T-cell (primary cell): ENCODE results near the gene PKD1L1. TPM values are rescaled to one million over a fixed set of nuclear protein-coding genes. Genes with fewer than 3 reads are reported as not detected.

ENCODE experiments used
- ATAC-seq, 4 experiments: fragments of 200-7000 bp in 3 of 4; fragments of 150-1000 bp in 1 of 4; cut with Tn5 transposase; replicated peaks in 1 of 4; 1 replicate in 3 of 4; 2 replicates in 1 of 4; pipeline ENCODE4 v1.10.0; 2021; ENCODE audit warnings: moderate library complexity in 3 of 4, mild to moderate bottlenecking in 2 of 4, moderate number of reproducible peaks in 1 of 4
- CTCF ChIA-PET, 2 donors: fragments of 300-600 bp; sonication (Branson Sonifier 250); formaldehyde crosslinking; loops; one replicate each; lab custom pipeline; 2022; ENCODE audit warnings: antibody characterized with exemption in 2 of 2; lab: Charles Lee
- POLR2A ChIA-PET, 2 donors: fragments of 300-600 bp; sonication (Branson Sonifier 250); formaldehyde crosslinking; loops; one replicate each; lab custom pipeline; 2022; ENCODE audit warnings: antibody characterized with exemption in 2 of 2; lab: Charles Lee
- DNase-seq, 35 experiments: peaks; one replicate each; pipeline versions ENCODE4 v3.0.0 to v3.0.0-alpha.2; 2013 to 2023
- H3K27ac ChIP-seq: one replicate; pipeline ENCODE4 v1.5.1; 2013; ENCODE audit warnings: low read length
- H3K27me3 ChIP-seq, 2 experiments: replicated peaks in 1 of 2; 1 replicate in 1 of 2; 2 replicates in 1 of 2; pipeline versions ENCODE4 v1.6.1 to v1.7.0; 2013; ENCODE audit warnings: low read length in 1 of 2, mixed read lengths in 1 of 2; ENCODE audit not compliant: control insufficient read depth in 2 of 2, insufficient read depth in 2 of 2; ENCODE audit errors: extremely low read depth in 1 of 2
- H3K36me3 ChIP-seq, 2 donors: 1 replicate in 1 of 2; 2 replicates in 1 of 2; pipeline versions ENCODE4 v1.6.1 to v1.7.0; 2013; ENCODE audit warnings: low read length in 1 of 2; ENCODE audit not compliant: control insufficient read depth in 2 of 2, insufficient read depth in 1 of 2; ENCODE audit errors: extremely low read depth in 1 of 2
- H3K4me1 ChIP-seq, 2 experiments: 1 replicate in 1 of 2; 2 replicates in 1 of 2; pipeline versions ENCODE4 v1.6.1 to v1.7.0; 2013; ENCODE audit warnings: low read length in 2 of 2, mixed read lengths in 1 of 2; ENCODE audit not compliant: insufficient read depth in 2 of 2, control insufficient read depth in 1 of 2; ENCODE audit errors: extremely low read depth in 1 of 2
- H3K4me3 ChIP-seq, 2 donors: 1 replicate in 1 of 2; 2 replicates in 1 of 2; pipeline versions ENCODE4 v1.5.1 to v1.7.0; 2013; ENCODE audit warnings: mild to moderate bottlenecking in 2 of 2, low read length in 1 of 2, moderate library complexity in 1 of 2; ENCODE audit not compliant: control insufficient read depth in 1 of 2; ENCODE audit errors: extremely low read depth in 1 of 2
- H3K9me3 ChIP-seq: 2 replicates; pipeline ENCODE4 v1.7.0; 2013
- H3K27ac Mint-ChIP-seq, 2 donors: one replicate each; pipeline ENCODE4 v1.8.0; 2020 to 2021; ENCODE audit warnings: mild to moderate bottlenecking in 2 of 2, mixed read lengths in 2 of 2
- H3K27me3 Mint-ChIP-seq, 2 donors: one replicate each; pipeline ENCODE4 v1.8.0; 2021 to 2022; ENCODE audit warnings: mixed read lengths in 2 of 2
- H3K36me3 Mint-ChIP-seq: one replicate; pipeline ENCODE4 v1.8.0; 2021; ENCODE audit warnings: mixed read lengths
- H3K4me1 Mint-ChIP-seq, 3 donors: one replicate each; pipeline ENCODE4 v1.8.0; 2020 to 2022; ENCODE audit warnings: mixed read lengths in 3 of 3, mild to moderate bottlenecking in 1 of 3
- H3K4me3 Mint-ChIP-seq, 3 donors: one replicate each; pipeline ENCODE4 v1.8.0; 2020 to 2022; ENCODE audit warnings: mild to moderate bottlenecking in 3 of 3, mixed read lengths in 3 of 3, moderate library complexity in 3 of 3
- H3K9me3 Mint-ChIP-seq, 3 donors: one replicate each; pipeline ENCODE4 v1.8.0; 2020 to 2022; ENCODE audit warnings: mixed read lengths in 3 of 3
- WGBS: methylation state at CpG from one replicate; pipeline ENCODE4 v1.1.5; 2013; ENCODE audit warnings: missing lambda C conversion rate; ENCODE audit not compliant: insufficient coverage; 5-methylcytosine and 5-hydroxymethylcytosine counted together
- total RNA-seq, 35 experiments: library from RNA in 6 of 35; stranded (reverse) in 6 of 35; fragments of 120-200 nt in 1 of 35; gene quantifications; one replicate each; pipeline versions ENCODE4 v1.2.1 to v1.2.4 and lab custom pipeline; 2013 to 2026

Gene PKD1L1
- total RNA-seq, 5 donors from 2014 or later (not counting 1 experiment from before 2014, with no cell fraction given) = 0.30 to 0.76 (median 0.38) TPM

DNA sequence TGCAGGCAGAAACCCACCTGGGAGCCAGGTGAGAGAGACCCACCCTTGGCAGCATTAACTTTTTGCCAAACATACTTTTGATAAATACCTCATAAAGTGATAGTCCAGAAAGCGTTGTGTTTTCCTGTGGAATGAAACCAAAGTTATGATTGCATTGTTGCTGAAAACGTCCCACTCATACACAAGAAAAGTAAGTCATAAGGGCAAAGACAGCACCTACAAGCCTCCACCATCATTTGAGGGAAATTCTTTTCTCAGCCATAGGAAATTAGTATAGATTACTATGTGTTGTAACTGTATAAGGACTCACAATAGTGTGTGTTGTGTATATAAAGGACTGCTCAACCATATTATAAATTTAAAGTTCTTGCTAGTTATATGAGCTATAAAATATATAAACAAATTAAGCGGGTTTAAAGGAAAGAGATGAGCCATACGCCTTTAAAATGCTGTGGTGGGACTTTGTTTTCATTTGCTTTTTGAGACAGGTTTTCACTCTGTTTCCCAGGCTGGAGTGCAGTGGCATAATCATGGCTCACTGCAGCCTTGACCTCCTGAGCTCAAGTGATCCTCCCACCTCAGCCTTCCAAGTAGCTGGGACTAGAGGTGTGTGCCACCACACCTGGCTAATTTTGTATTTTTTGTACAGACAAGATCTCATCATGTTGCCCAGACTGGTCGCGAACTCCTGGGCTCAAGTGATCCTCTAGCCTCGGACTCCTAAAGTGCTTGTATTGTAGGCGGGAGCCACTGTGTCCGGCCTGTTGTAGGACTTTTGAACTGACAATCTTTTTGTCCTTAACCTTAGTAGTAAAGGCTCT is 160.8 kb downstream of the PKD1L1 start:
- CTCF ChIA-PET = no interaction called here
- ATAC-seq = no peak

DNA sequence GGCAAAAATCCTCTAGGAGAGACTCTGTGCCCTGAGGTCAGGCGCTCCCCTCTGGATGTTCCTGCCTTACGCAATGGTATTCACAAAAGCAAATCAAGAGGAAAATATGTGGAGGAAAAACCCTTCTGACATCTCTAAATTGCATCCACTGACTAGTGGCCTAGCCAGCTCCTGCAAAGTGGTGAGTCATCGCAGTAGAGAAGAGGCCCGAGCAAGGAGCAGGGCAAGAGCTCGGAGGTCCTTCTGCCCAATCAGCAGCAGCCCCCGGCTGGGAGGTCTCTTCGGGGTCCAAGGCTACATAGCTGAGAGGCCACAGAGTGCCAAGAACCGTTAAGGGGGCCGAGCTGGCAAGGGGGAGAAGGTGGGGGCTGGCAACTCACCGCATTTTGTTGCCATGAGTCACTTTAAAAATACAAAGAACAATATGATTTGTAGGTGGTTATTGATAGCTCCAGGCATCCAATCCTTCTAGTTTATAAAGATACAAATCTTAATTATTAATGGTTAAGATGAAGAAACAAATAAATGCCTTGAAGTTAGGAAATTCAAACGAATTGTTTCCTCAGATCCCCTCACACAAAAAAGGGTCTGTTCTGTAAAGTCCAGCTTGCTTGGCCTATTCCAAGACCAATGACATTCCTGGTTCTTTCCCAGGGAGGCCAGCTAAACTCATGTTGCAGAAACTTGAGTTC is 161.6 kb downstream of the PKD1L1 start:
- Mint-ChIP-seq H3K36me3 (no peaks in the 10 kb centered on the region), H3K9me3 (no peaks in the 10 kb centered on the region), H3K27me3 (peaks cover 0 to 2% of the 10 kb centered on the region in 2 donors), H3K27ac (no peak overlapping the region), H3K4me1 (no peaks in the 10 kb centered on the region), H3K4me3 (no peak overlapping the region)
- POLR2A ChIA-PET = no interaction called here
- no peaks in the 10 kb centered on the region for H3K9me3 ChIP-seq
- ATAC-seq (no peak), DNase-seq (no peak)
- CTCF ChIA-PET = no interaction called here
- 88% methylated on average over 4 of the region's 11 CpGs for WGBS
- H3K27ac ChIP-seq = no peak overlapping the region
- H3K27me3 ChIP-seq = no peaks in the 10 kb centered on the region
- H3K36me3 ChIP-seq = no peaks in the 10 kb centered on the region
- no peaks in the 10 kb centered on the region for H3K4me1 ChIP-seq
- no peak overlapping the region for H3K4me3 ChIP-seq

More for the DNA sequence above, 160.8 kb downstream of the PKD1L1 start:
- Mint-ChIP-seq H3K36me3 (no peaks in the 10 kb centered on the region), H3K4me1 (no peaks in the 10 kb centered on the region), H3K27me3 (peaks cover 2 to 3% of the 10 kb centered on the region in 2 donors), H3K4me3 (no peak overlapping the region), H3K9me3 (no peaks in the 10 kb centered on the region), H3K27ac (no peak overlapping the region)
- WGBS = 93% methylated on average over 3 of the region's 9 CpGs
- Histone ChIP-seq H3K9me3 (no peaks in the 10 kb centered on the region), H3K4me3 (no peak overlapping the region), H3K27me3 (no peaks in the 10 kb centered on the region), H3K4me1 (no peaks in the 10 kb centered on the region), H3K36me3 (no peaks in the 10 kb centered on the region), H3K27ac (no peak overlapping the region)
- POLR2A ChIA-PET = interaction anchor here in 1 of 2 donors (0.6 kb wide), 1 partner anchor 174 kb away, joined by 4 read pairs; no protein-coding TSS in a partner anchor
- no peak for DNase-seq

DNA sequence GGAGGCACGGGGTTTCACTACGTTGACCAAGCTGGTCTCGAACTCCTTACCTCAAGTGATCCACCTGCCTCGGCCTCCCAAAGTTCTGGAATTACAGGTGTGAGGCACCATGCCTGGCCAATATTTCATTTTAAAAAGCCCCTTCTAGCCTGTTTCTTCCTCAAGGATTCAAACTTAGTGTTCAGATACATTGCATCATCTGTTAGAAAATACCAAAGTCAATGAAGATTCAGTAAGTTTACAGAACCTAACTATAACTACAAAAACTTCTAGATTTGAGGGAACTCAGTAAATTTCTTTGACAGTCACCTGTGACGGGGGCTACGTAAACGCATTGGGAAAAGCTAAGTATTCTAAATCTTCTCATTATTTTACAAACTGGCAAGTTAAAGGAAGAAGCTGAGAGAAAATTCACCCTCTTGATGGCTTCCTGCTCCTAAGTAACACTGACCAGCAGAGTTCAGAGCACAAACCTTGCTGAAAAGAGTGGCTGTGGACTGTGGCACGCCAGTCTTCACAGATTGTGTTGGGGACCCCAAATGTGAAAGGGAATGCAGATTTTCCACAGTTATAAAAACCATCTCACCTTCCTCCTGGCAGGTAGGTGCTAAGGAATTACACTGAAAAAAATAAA is 162.2 kb downstream of the PKD1L1 start:
- Mint-ChIP-seq H3K27ac (no peak overlapping the region), H3K36me3 (no peaks in the 10 kb centered on the region), H3K4me3 (no peak overlapping the region), H3K9me3 (no peaks in the 10 kb centered on the region), H3K27me3 (peaks cover 0 to 2% of the 10 kb centered on the region in 2 donors), H3K4me1 (no peaks in the 10 kb centered on the region)
- Histone ChIP-seq H3K4me1 (no peaks in the 10 kb centered on the region), H3K9me3 (no peaks in the 10 kb centered on the region), H3K4me3 (no peak overlapping the region), H3K27me3 (no peaks in the 10 kb centered on the region), H3K36me3 (no peaks in the 10 kb centered on the region), H3K27ac (no peak overlapping the region)
- 69% methylated on average over 4 of the region's 8 CpGs for whole genome bisulfite sequencing
- DNase-seq (no peak), ATAC-seq (no peak)
- CTCF ChIA-PET = no interaction called here
- POLR2A ChIA-PET = no interaction called here

DNA sequence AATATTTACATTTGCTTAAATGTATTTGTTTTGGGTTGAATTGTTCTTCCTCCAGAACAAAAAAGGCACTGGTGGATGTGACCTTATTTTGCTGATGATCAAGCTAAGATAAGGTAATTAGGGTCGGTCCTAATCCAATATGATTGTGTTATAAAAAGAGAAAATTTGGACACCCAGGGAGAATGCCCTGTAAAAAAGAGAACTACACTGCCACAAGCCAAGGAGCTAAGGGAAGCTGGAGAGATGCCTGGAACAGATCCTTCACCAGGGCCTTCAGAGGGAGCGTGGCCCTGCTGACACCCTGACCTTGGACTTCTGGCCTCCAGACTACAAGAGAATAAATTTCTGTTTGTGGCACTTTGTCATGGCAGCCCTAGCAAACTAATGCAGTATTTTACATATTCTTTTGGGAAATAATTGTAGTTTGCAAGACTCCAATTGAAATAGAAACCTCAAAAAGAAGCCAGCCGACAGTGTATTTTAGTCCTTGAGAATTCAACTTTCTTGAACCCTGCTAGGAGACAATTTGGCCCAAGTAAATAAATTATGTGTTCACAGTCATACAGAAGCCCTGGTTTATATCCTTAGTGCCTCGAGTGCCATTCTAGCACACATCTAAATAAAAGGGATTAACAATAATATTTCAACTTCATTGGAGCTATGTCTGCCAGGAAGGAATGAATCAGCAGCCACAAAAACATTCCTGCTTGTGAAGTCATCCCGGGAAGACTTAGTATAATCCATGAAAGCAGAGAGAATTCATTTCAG is 164.6 kb downstream of the PKD1L1 start:
- no peak overlapping the region for H3K4me3 Mint-ChIP-seq
- CTCF ChIA-PET = no interaction called here
- WGBS = 100% methylated on average over 2 of the region's 5 CpGs

DNA sequence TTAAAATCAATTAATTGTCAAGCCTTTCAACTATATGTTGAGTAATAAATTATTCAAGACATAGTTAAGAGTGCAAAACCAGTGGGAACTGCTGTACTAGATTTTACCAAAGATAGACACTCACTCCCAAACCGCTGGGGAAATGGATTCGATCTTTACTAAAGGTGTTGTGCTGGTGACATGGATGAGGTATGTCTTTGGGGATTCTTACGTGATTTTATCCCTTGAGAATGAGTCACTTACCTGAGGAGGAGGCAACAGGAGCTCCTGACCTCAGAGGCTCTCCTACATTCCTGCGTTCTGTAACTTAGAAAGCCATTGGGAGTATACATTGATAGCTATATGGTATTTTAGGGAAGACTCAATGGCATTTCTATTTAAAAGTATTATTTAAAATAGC is 165.5 kb downstream of the PKD1L1 start:
- no CpG with 5 or more reads among the region's 4 CpGs for WGBS
- no peak overlapping the region for H3K4me3 Mint-ChIP-seq
- H3K4me3 ChIP-seq = no peak overlapping the region
- no peak overlapping the region for H3K27ac Mint-ChIP-seq
- H3K9me3 ChIP-seq = no peaks in the 10 kb centered on the region
- ATAC-seq (no peak), DNase-seq (no peak)
- no peaks in the 10 kb centered on the region for H3K36me3 Mint-ChIP-seq
- no peaks in the 10 kb centered on the region for H3K27me3 ChIP-seq
- POLR2A ChIA-PET = no interaction called here
- H3K27ac ChIP-seq = no peak overlapping the region
- H3K36me3 ChIP-seq = no peaks in the 10 kb centered on the region
- H3K27me3 Mint-ChIP-seq = peaks cover 0 to 2% of the 10 kb centered on the region in 2 donors
- H3K9me3 Mint-ChIP-seq = no peaks in the 10 kb centered on the region
- H3K4me1 Mint-ChIP-seq = no peaks in the 10 kb centered on the region
- CTCF ChIA-PET = no interaction called here
- H3K4me1 ChIP-seq = no peaks in the 10 kb centered on the region

More for the DNA sequence above, 164.6 kb downstream of the PKD1L1 start:
- Histone ChIP-seq H3K36me3 (no peaks in the 10 kb centered on the region), H3K9me3 (no peaks in the 10 kb centered on the region), H3K4me1 (no peaks in the 10 kb centered on the region), H3K27me3 (no peaks in the 10 kb centered on the region), H3K4me3 (no peak overlapping the region), H3K27ac (no peak overlapping the region)
- POLR2A ChIA-PET = no interaction called here
- Mint-ChIP-seq H3K27me3 (peaks cover 0 to 2% of the 10 kb centered on the region in 2 donors), H3K36me3 (no peaks in the 10 kb centered on the region), H3K9me3 (no peaks in the 10 kb centered on the region), H3K27ac (no peak overlapping the region), H3K4me1 (no peaks in the 10 kb centered on the region)
- no peak for DNase-seq
- no peak for ATAC-seq

DNA sequence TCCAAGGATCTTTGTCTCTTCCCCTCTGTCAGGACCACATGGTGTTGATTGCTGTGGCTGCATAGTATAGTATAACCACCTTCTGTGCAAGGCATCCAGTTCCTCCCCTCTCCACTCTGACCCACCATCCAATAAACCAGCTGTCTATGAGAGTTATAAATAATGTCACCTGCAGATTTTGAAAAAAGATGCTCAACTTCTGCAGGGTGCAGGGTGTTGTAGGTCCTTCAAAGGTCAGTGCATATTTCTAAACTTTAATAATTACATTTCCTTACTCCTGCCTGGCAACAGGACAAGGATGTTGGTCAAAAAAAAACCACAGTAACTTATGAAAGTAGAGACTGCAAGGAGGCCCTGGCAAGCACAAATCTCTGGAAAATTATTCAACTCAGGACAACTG is 166.2 kb downstream of the PKD1L1 start:
- POLR2A ChIA-PET = no interaction called here
- no peaks in the 10 kb centered on the region for H3K9me3 ChIP-seq
- H3K9me3 Mint-ChIP-seq = no peaks in the 10 kb centered on the region
- H3K4me3 ChIP-seq = no peak overlapping the region
- no peaks in the 10 kb centered on the region for H3K27me3 ChIP-seq
- ATAC-seq = no peak
- no peaks in the 10 kb centered on the region for H3K36me3 Mint-ChIP-seq
- H3K4me1 Mint-ChIP-seq = no peaks in the 10 kb centered on the region
- no peak overlapping the region for H3K27ac Mint-ChIP-seq
- no peak overlapping the region for H3K4me3 Mint-ChIP-seq
- no peaks in the 10 kb centered on the region for H3K4me1 ChIP-seq
- no peaks in the 10 kb centered on the region for H3K36me3 ChIP-seq
- peaks cover 0 to 2% of the 10 kb centered on the region in 2 donors for H3K27me3 Mint-ChIP-seq
- H3K27ac ChIP-seq = no peak overlapping the region
- CTCF ChIA-PET = no interaction called here
- no peak for DNase-seq
